IMR-90 (cell line): ENCODE measurements around the gene FBXO31. TPM values are rescaled to one million over a fixed set of nuclear protein-coding genes. Genes with fewer than 3 reads are reported as not detected.

ENCODE experiments used
- ATAC-seq: fragments of 200-7000 bp; cut with Tn5 transposase; 2 replicates; pipeline ENCODE4 v1.9.1; 2020; ENCODE audit warnings: low read depth, mild to moderate bottlenecking, moderate library complexity
- BruUV-seq: library from RNA; stranded (reverse); fragments of 400-500 nt; replicated peaks from 2 replicates; lab custom pipeline; 2021; lab: Mats Ljungman, UMichigan
- CTCF ChIA-PET: fragments of 300-600 bp; formaldehyde crosslinking; extraction: SDS; loops from one replicate; lab custom pipeline; 2021; ENCODE audit warnings: antibody characterized with exemption; lab: Yijun Ruan, JAX
- POLR2A ChIA-PET: fragments of 300-600 bp; sonication (Branson Sonifier 250); formaldehyde crosslinking; loops from one replicate; lab custom pipeline; 2022; ENCODE audit warnings: antibody characterized with exemption; ENCODE audit not compliant: unreplicated experiment; lab: Charles Lee
- DNase-seq: peaks from one replicate; pipeline ENCODE4 v3.0.0; 2013
- H2AFZ ChIP-seq: replicated peaks from 2 replicates; pipeline ENCODE3; 2013; ENCODE audit warnings: low read length, mild to moderate bottlenecking; ENCODE audit not compliant: poor library complexity
- H2AK5ac ChIP-seq: 2 replicates; pipeline ENCODE4 v1.6.1; 2013; ENCODE audit warnings: low read depth, low read length, inconsistent platforms
- H2AK9ac ChIP-seq: replicated peaks from 2 replicates; pipeline ENCODE3; 2013; ENCODE audit warnings: mild to moderate bottlenecking, low read depth, low read length, moderate library complexity; ENCODE audit not compliant: poor library complexity
- H2BK120ac ChIP-seq: 2 replicates; pipeline ENCODE4 v1.6.1; 2013; ENCODE audit warnings: low read depth, low read length, inconsistent platforms
- H2BK15ac ChIP-seq: 3 replicates; pipeline ENCODE4 v1.6.1; 2013; ENCODE audit warnings: low read depth, low read length, inconsistent platforms
- H2BK20ac ChIP-seq: 2 replicates; pipeline ENCODE4 v1.6.1; 2013; ENCODE audit warnings: low read depth, mild to moderate bottlenecking, inconsistent platforms, low read length, moderate library complexity
- H2BK5ac ChIP-seq: 2 replicates; pipeline ENCODE4 v1.6.1; 2013; ENCODE audit warnings: mild to moderate bottlenecking, low read depth, low read length, inconsistent platforms; ENCODE audit not compliant: poor library complexity, severe bottlenecking
- H3K14ac ChIP-seq: replicated peaks from 2 replicates; pipeline ENCODE4 v1.6.1; 2013; ENCODE audit warnings: low read depth, low read length, inconsistent platforms
- H3K18ac ChIP-seq: 2 replicates; pipeline ENCODE4 v1.6.1; 2013; ENCODE audit warnings: low read depth, low read length, control low read depth
- H3K23ac ChIP-seq: 2 replicates; pipeline ENCODE4 v1.6.1; 2013; ENCODE audit warnings: low read depth, low read length, inconsistent platforms
- H3K27ac ChIP-seq: 2 replicates; pipeline ENCODE4 v1.5.1; 2013; ENCODE audit warnings: mild to moderate bottlenecking, control low read depth, low read length; ENCODE audit not compliant: insufficient read depth
- H3K27me3 ChIP-seq: 2 replicates; pipeline ENCODE4 v1.6.1; 2013; ENCODE audit warnings: low read length; ENCODE audit not compliant: control insufficient read depth, insufficient read depth
- H3K36me3 ChIP-seq: 2 replicates; pipeline ENCODE4 v1.6.1; 2013; ENCODE audit warnings: low read length, mixed read lengths; ENCODE audit not compliant: control insufficient read depth, insufficient read depth
- H3K4ac ChIP-seq: 2 replicates; pipeline ENCODE4 v1.6.1; 2013; ENCODE audit warnings: low read depth, low read length, inconsistent platforms
- H3K4me1 ChIP-seq: 2 replicates; pipeline ENCODE4 v1.6.1; 2013; ENCODE audit warnings: low read length, mixed read lengths; ENCODE audit not compliant: control insufficient read depth, insufficient read depth
- H3K4me2 ChIP-seq: 2 replicates; pipeline ENCODE4 v1.6.1; 2013; ENCODE audit warnings: low read depth, mild to moderate bottlenecking, control low read depth, low read length, moderate library complexity
- H3K4me3 ChIP-seq: 2 replicates; pipeline ENCODE4 v1.5.1; 2013; ENCODE audit warnings: low read depth, mild to moderate bottlenecking, control low read depth, low read length, moderate library complexity; ENCODE audit not compliant: insufficient read depth
- H3K56ac ChIP-seq: 2 replicates; pipeline ENCODE4 v1.6.1; 2013; ENCODE audit warnings: low read length, inconsistent platforms; ENCODE audit not compliant: insufficient read depth; ENCODE audit errors: extremely low read depth
- H3K79me1 ChIP-seq, 2 experiments: 2 replicates each; pipeline ENCODE4 v1.6.1; 2013; ENCODE audit warnings: low read length in 2 of 2, inconsistent platforms in 1 of 2, low read depth in 1 of 2
- H3K9ac ChIP-seq: 2 replicates; pipeline ENCODE4 v1.6.1; 2013; ENCODE audit warnings: low read depth, low read length, control low read depth
- H3K9me1 ChIP-seq: 2 replicates; pipeline ENCODE4 v1.6.1; 2013; ENCODE audit warnings: low read length, inconsistent platforms; ENCODE audit not compliant: insufficient read depth
- H3K9me3 ChIP-seq: 2 replicates; pipeline ENCODE4 v1.6.1; 2013; ENCODE audit warnings: low read length; ENCODE audit not compliant: control insufficient read depth, insufficient read depth
- H4K20me1 ChIP-seq: 2 replicates; pipeline ENCODE4 v1.6.1; 2013; ENCODE audit warnings: low read length, inconsistent platforms; ENCODE audit not compliant: insufficient read depth
- H4K5ac ChIP-seq: 2 replicates; pipeline ENCODE4 v1.6.1; 2013; ENCODE audit warnings: mild to moderate bottlenecking, low read depth, low read length, control low read depth
- H4K8ac ChIP-seq, 2 experiments: 2 replicates each; pipeline ENCODE4 v1.6.1; 2013; ENCODE audit warnings: low read depth in 2 of 2, low read length in 2 of 2, control low read depth in 1 of 2, inconsistent platforms in 1 of 2
- H4K91ac ChIP-seq: 2 replicates; pipeline ENCODE4 v1.6.1; 2013; ENCODE audit warnings: low read depth, low read length, inconsistent platforms; ENCODE audit not compliant: insufficient read depth
- BHLHE40 ChIP-seq: fragments of 150-350 bp; IDR thresholded peaks from 2 replicates; pipeline ENCODE4 v1.6.1; 2016; ENCODE audit warnings: mild to moderate bottlenecking, low read depth, low read length
- CEBPB ChIP-seq: IDR thresholded peaks from 2 replicates; pipeline ENCODE4 v1.6.1; 2012; ENCODE audit warnings: low read depth, low read length, improper control_type of control experiment
- CHD1 ChIP-seq: IDR thresholded peaks from 2 replicates; pipeline ENCODE4 v1.6.1; 2012; ENCODE audit warnings: low read depth, low read length, improper control_type of control experiment
- MAFK ChIP-seq: IDR thresholded peaks from 2 replicates; pipeline ENCODE4 v1.6.1; 2012; ENCODE audit warnings: low read depth, low read length, improper control_type of control experiment
- POLR2A ChIP-seq: IDR thresholded peaks from 2 replicates; pipeline ENCODE4 v1.6.1; 2012; ENCODE audit warnings: mild to moderate bottlenecking, low read depth, low read length
- RFX5 ChIP-seq: IDR thresholded peaks from 2 replicates; pipeline ENCODE4 v1.8.0; 2012; ENCODE audit warnings: low read depth, mild to moderate bottlenecking, low read length, moderate library complexity
- WGBS, 2 experiments: methylation state at CpG; one replicate each; pipeline versions ENCODE4 v1.1.5 to v1.1.7; 2013; ENCODE audit warnings: missing lambda C conversion rate in 2 of 2; ENCODE audit not compliant: insufficient read length in 1 of 2; ENCODE audit errors: extremely low coverage in 2 of 2; 5-methylcytosine and 5-hydroxymethylcytosine counted together
- dilution Hi-C: fragments of 300-500 bp; cut with HindIII; formaldehyde crosslinking; loops from one replicate; pipeline ENCODE4 v1.14.3; 2018; ENCODE audit warnings: low sequenced_read_pairs; ENCODE audit not compliant: unreplicated experiment
- in situ Hi-C: fragments of 300-500 bp; cut with MboI; formaldehyde crosslinking; loops from 3 replicates; pipeline ENCODE4 v1.14.3; 2019; ENCODE audit warnings: low sequenced_read_pairs, inconsistent platforms, mixed read lengths
- intact Hi-C: fragments of 100-400 bp; cut with micrococcal nuclease; formaldehyde crosslinking; loops from 2 replicates; pipeline ENCODE4 v1.10.0; 2022
- polyA plus RNA-seq, 3 experiments: library from polyadenylated mRNA; depleted of rRNA; stranded (reverse); fragments of >200 nt; gene quantifications; 2 replicates each; pipeline ENCODE4 v1.2.3, GENCODE V29; 2012; ENCODE audit warnings: low replicate concordance in 1 of 3
- total RNA-seq: library from RNA; depleted of rRNA; stranded (reverse); fragments of >200 nt; gene quantifications from 2 replicates; pipeline ENCODE4 v1.2.3, GENCODE V29; 2012

FBXO31 gene
- total and polyA plus RNA-seq, 2 of the 4 experiments (the other 2 are of a cell fraction): 10.4 to 16.9 TPM

DNA sequence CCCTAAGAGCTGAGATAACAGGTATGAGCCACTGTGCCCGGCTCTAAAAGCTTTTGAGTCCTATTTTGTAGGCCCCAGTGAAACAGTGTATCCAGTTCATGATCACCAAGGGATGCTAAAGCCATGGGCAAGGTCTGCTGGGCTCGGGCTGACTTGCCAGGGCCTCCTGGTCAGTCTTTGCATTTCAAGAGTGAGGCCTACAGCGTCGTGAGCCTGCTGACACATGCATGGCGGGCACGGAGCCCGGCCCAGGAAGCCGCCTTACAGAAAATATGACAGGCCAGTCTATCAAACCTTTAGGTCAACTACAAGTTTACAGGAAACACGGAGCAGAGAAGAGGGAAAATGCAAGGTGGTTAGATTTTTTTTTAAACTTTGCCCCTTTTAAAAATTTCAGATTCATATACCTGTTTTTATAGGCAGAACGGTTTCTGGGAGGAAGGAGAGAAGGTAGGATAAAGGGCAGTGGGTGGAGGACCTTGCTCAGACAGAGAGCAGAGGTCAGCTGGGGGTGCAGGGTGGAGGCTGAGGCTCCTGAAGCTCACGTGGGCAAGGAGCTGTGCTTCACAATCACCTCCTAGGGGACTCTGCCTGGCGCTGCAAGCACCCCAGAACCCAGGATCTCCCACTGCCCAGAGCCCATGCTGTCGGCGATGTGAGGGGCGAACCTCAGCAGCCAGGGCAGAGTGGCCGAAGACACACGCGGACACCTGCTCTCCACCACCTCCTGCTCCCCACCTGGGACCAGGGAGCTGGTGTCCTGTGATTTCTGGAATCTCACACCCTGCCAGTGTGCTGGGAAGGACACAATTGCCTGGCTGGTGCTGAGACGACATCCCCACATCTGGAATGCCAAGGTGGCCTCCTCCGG, 87.7 kb downstream of the FBXO31 start:
- Histone ChIP-seq H3K18ac (no peak overlapping the region), H4K91ac (no peak overlapping the region), H2AFZ (no peak overlapping the region), H3K36me3 (no peaks in the 10 kb centered on the region), H3K4ac (no peak overlapping the region), H3K4me2 (no peak overlapping the region), H3K56ac (no peak overlapping the region), H3K79me1 (no peaks in the 10 kb centered on the region), H3K4me3 (no peak overlapping the region), H2AK9ac (no peak overlapping the region), H4K20me1 (no peaks in the 10 kb centered on the region), H2BK5ac (no peak overlapping the region), H3K27ac (no peak overlapping the region), H2AK5ac (no peak overlapping the region), H4K8ac (no peak overlapping the region), H2BK15ac (no peak overlapping the region), H3K9ac (no peak overlapping the region), H4K5ac (no peak overlapping the region), H3K9me1 (no peaks in the 10 kb centered on the region), H3K14ac (no peak overlapping the region), H3K27me3 (0 out of 2 replicates have a peak, but pooled peaks cover 2% of the 10 kb centered on the region), H2BK120ac (no peak overlapping the region), H2BK20ac (no peak overlapping the region), H3K23ac (no peak overlapping the region), H3K4me1 (no peaks in the 10 kb centered on the region), H3K9me3 (peaks cover 6% of the 10 kb centered on the region)
- intact Hi-C loops (no loop called here), in situ Hi-C loops (no loop called here), dilution Hi-C loops (no loop called here)
- DNase-seq (no peak), ATAC-seq (no peak)
- POLR2A ChIA-PET: no interaction called here
- BruUV-seq: no TSS peak
- 87% methylated on average over 5 of the region's 20 CpGs; no CpG with 5 or more reads in 1 of the 2 experiments for WGBS, 2 experiments
- CTCF ChIA-PET: no interaction called here
- TF ChIP-seq CEBPB (no peak), BHLHE40 (no peak), POLR2A (no peak), RFX5 (no peak), MAFK (no peak), CHD1 (no peak)
